CD4-positive, alpha-beta T cell treated with Interleukin-12 subunit alpha and Interleukin-12 subunit beta, for 1 hour (primary cell): ENCODE measurements around the gene OR51A2.
"Not testable (repeated sequence)": the region's sequence is repeated elsewhere in the genome, so short reads cannot be mapped to it uniquely, and the experiment has no call there.

ENCODE experiments used
- DNase-seq: peaks from one replicate; pipeline ENCODE4 v3.0.0-alpha.2; 2020

The OR51A2 gene

DNA sequence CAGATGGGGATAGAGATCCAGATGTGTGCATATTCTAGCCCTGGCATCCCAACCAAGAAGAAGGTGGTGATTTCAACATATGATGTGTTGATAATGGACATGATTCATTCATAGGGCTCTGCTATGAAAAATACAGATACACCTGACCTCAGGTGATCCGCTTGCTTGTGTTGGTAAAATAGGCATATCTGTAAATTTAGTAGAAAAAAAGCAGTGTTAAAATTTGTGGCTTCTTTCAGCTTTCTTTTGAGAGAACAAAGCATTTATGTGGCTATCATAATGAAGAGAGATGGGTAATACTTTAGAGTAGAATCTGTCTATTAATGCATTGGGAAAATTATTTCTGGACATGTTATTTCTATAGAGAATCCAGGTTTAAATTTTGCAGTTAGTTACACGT, at the start of gene OR51A2:
Gene OR51A2, minus strand, starts transcription at position 101 of the 400 bp plus-strand sequence. Its CDS starts 0 bp downstream, at position 101.
- DNase-seq = not testable (repeated sequence)

DNA sequence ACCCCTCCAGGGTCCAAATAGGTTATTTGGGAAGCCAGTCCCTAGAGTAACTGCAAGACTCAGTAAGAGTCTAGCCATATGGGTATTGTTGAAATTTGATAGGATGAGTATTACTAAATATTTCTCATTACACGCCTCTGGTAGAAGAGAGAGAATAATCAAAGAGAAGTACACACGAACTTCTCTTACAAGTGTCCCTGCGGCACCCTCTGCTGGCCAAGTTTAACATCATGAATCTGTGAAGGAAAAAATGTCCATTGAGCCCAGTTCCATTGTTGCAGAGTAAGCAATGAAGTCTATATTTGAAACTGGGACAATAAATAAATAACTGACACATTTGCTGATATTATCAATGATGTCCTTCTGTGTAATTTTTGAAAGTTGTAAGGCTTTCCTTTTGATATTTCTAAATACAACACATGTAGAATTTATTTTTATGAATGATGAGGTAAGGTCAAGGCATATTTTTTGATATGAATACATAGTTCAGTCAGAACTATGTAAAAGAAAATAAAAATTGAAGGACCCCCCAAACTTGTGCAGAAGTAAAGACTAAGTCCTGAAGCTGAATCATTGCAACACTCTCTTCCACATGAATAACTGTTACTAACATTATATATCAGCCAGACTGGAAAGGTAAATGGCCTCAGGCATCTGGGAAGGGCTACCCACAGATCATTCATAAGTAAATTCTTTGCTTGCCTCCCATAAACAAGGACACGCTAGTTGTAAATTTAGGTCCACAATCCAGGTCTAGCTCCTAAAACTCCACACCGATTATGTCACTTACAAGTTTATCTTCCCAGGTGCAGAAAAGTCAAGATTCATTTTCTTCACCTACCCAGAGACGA, 49.1 kb upstream of the OR51A2 start:
- no peak for DNase-seq

- DNase-seq = no peak
Measured at GRCh38 chr11:4994551-4994950, 39.0 kb upstream of the OR51A2 start, which contains the start of gene OR51L1. Gene OR51L1, plus strand, starts transcription at chr11:4994851. Its CDS starts 4,132 bp downstream, at chr11:4998983.

DNA sequence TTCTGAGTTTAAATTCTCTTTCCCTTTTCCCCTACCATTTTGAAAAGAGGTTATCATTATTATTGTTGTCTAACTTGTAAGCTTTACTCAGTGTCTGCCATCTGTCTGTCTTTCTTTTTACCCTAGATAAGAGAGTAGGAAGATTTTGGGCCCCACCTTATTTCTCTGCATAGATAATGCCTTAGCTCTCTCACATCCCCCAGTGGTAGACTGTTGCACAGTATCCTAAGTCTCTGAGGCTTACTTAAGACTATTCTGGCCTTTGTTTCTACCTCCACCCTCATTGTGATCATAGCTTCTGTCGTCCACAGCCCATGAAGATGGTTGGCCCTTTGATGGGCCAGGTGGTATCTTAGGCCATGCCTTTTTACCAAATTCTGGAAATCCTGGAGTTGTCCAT, 35.5 kb upstream of the OR51A2 start:
- no peak for DNase-seq

DNA sequence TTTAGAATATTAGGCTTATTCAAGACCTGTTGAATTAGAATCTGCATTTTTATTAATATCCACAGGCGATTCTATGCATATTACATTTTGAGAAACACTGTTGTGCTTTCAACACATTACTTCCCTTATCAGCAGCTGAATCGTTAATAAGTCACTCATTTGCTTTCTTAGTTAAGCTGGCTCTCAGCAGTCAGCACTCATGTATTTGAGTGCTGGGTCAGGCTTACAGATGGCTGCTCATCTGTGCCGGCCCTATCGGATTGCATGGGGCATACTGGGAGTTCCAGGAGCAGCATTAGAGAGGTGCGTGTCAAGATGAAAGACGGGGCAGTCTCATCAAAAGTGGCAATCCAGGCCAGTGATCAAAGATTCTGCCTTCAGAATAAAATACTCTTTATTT, 28.3 kb upstream of the OR51A2 start:
- DNase-seq = no peak

- no peak for DNase-seq
Measured at GRCh38 chr11:4982678-4983077, 27.2 kb upstream of the OR51A2 start.

DNA sequence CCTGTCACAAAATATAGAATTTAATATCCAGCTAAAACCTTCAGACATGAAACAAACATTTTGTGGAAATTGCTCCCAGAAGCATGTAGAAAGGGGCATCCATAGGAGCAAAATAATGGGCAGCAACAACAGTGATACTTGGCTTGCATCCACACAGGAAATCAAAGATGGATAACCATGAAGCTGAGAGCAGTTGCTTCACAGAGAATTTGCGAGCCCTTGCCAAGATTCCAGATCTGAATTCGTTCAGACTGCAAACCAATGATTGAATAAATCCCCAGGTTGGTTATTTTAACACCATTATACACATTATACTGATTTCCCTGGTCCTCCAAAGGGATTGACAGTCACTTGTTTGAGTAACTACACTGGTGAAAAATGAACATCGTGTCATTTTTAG, 23.5 kb upstream of the OR51A2 start:
- no peak for DNase-seq

GRCh38 chr11:4975436-4975835, 19.9 kb upstream of the OR51A2 start:
- no peak for DNase-seq

GRCh38 chr11:4962816-4963215, 7.3 kb upstream of the OR51A2 start:
- no peak for DNase-seq

DNA sequence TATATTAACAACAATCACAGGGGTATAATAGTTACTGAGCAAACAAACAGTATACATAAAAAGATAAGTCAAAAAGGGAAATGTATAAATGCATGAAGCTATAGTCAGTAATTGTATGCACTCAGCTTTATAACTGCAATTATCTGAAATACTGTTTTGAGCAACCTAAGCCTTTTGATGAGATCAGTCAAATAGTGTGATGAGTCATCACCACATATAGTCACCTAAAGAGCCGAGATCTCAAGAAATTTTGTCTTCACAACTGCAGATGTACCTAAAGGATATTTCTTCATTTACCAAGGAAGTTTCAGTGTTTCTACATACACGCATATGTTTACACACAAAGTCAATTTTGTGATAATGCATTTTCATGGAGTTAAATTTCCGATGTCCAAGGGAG, 5.4 kb upstream of the OR51A2 start:
- no peak for DNase-seq

- DNase-seq = no peak
Measured at GRCh38 chr11:4957396-4957795, 1.9 kb upstream of the OR51A2 start.

GRCh38 chr11:4947505-4947904, 8.0 kb downstream of the OR51A2 start, which contains the start of gene OR51A4:
Gene OR51A4, minus strand, starts transcription at chr11:4947605. Its CDS starts 505 bp downstream, at chr11:4947100.
- DNase-seq = no peak

GRCh38 chr11:4936745-4937144, 18.8 kb downstream of the OR51A2 start:
- DNase-seq = no peak

- no peak for DNase-seq
Measured at GRCh38 chr11:4932751-4933150, 22.8 kb downstream of the OR51A2 start.

DNA sequence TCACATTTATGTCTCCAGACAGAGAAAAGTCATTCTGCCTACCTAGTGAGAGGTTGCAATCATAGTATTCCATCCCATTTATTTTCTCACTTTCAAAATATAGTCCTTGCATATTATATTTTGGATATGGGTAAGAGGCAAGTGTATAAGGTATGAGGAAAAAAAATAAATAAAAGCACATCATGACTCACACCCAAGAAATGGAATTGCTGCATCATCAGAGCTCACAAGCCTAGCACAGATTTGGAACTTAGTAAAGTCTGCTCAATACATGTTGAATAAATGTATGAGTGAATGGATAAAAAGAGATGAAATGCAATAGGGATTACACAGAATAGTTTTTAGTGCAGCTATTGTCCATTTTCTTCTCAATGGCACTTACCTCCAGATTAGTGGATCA, 28.9 kb downstream of the OR51A2 start:
- DNase-seq = no peak

DNA sequence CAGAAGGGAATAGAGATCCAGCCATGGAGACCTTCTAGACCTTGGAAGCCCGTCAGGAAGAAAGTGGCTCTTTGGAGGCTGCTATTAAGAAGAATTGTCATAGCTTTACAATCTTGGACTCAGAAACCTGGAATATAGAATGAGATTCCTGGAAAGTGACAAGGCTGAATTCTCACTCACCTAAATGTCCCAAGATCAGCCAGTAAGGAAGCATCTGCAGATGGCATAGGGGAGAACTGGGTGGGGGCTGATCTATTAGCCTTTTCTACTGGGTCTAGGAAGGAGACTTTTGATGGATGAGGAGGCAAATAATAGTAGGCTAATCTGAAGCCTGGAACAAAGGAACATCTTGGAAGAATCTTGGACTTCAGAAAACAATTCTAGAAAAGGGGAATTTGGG, 31.3 kb downstream of the OR51A2 start, which contains the start of gene OR51G1:
Gene OR51G1, minus strand, starts transcription at position 101 of the 400 bp plus-strand sequence. Its CDS starts 0 bp downstream, at position 101.
- no peak for DNase-seq

DNA sequence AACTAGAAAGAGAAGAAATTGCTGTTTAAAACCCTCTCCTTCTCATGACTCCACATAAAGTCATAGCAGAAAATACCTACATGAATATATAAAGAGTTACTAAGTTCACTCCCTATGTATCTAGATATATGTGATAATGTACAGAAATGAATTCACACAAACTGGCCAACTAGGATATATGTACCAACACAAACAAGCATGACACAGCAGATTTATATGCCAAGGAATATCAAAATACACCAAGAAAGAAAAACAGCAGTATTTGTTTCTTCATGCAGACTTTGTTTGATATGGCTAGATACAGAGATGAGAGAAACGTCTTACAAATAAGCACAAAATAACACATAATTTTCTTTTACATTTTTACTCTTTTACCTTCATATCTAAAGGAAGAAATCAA, 33.2 kb downstream of the OR51A2 start:
- DNase-seq = no peak

DNA sequence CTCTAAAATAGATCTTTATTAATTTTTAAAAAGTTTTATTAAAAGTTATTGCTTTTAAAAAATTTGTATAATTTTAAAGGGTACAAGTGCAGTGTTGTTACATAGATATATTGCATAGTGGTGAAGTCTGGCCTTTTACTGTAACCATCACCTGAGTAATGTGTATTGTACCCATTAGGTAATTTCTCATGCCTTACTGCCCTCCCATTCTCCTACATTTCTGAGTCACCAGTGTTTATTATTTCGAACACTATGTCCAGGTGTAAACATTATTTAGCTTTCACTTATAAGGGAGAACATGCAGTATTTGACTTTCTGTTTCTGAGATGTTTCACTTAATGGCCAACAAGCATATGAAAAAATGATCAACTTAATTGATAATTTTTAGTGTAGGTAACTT, 33.7 kb downstream of the OR51A2 start:
- DNase-seq = no peak

- DNase-seq = no peak
Measured at GRCh38 chr11:4919250-4919649, 36.3 kb downstream of the OR51A2 start, which contains the start of gene OR51G2. Gene OR51G2, minus strand, starts transcription at chr11:4919350. Its CDS starts 3,687 bp downstream, at chr11:4915663.

DNA sequence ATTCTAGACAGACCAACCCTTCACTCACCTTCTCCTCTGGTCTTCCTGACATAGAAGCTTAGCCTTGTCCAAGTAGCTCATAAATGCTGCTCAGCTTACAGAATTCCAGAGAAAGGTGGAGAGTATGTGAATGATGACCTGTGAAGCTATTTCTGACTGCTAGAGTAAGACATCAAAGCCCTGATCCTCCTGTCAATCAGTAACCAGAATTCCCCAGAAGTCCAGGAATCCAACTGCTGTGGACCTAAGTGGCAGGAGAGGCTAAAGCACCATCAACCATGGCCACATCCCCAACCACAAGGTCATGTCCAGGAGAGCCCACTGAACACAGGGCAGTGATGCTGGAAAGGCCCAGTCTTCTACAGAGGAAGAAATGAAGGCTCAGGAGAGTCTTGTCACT, 38.9 kb downstream of the OR51A2 start:
- DNase-seq = no peak
